ENCODE data around the gene DMD. TPM values are rescaled to one million over a fixed set of nuclear protein-coding genes. Genes with fewer than 3 reads are reported as not detected.

DMD gene
- total RNA-seq, 1 donor from 2014 or later = 23.9 TPM

- no peak for DNase-seq (ENCODE audit: low spot score, unreplicated experiment)
- no peaks in the 10 kb centered on the region for H3K27me3 Mint-ChIP-seq
- no peak overlapping the region for H3K4me3 Mint-ChIP-seq (ENCODE audit: low read depth)
- TF ChIP-seq CTCF (IDR thresholded peaks at IDR 0.05; ENCODE audit: unreplicated experiment) = no peak
- peaks cover 3% of the 10 kb centered on the region for H3K36me3 Mint-ChIP-seq (ENCODE audit: insufficient read depth)
- peaks cover 29% of the 10 kb centered on the region for H3K9me3 Mint-ChIP-seq (ENCODE audit: low read depth)
- peaks cover 18% of the 10 kb centered on the region for H3K4me1 Mint-ChIP-seq (ENCODE audit: low read depth)
- peak overlapping the region; percentile 16 for H3K27ac Mint-ChIP-seq
These were observed 1687.3 kb downstream of the DMD start for GRCh38 chrX:31523884-31524536.

- DNase-seq (ENCODE audit: low spot score, unreplicated experiment) = no peak
- H3K4me3 Mint-ChIP-seq (ENCODE audit: low read depth) = no peak overlapping the region
- H3K4me1 Mint-ChIP-seq (ENCODE audit: low read depth) = peaks cover 17% of the 10 kb centered on the region
- peaks cover 29% of the 10 kb centered on the region for H3K9me3 Mint-ChIP-seq (ENCODE audit: low read depth)
- peaks cover 3% of the 10 kb centered on the region for H3K36me3 Mint-ChIP-seq (ENCODE audit: insufficient read depth)
- no peaks in the 10 kb centered on the region for H3K27me3 Mint-ChIP-seq
- no peak overlapping the region for H3K27ac Mint-ChIP-seq
- no peak for TF ChIP-seq CTCF (IDR thresholded peaks at IDR 0.05; ENCODE audit: unreplicated experiment)
These were observed 1688.6 kb downstream of the DMD start for GRCh38 chrX:31522760-31523159.

- H3K9me3 Mint-ChIP-seq (ENCODE audit: low read depth) = peaks cover 34% of the 10 kb centered on the region
- peaks cover 3% of the 10 kb centered on the region for H3K36me3 Mint-ChIP-seq (ENCODE audit: insufficient read depth)
- H3K4me3 Mint-ChIP-seq (ENCODE audit: low read depth) = no peak overlapping the region
These were observed 1689.4 kb downstream of the DMD start for GRCh38 chrX:31521941-31522340.

GRCh38 chrX:31516527-31516926 is 1694.8 kb downstream of the DMD start:
- Mint-ChIP-seq H3K9me3 (ENCODE audit: low read depth) (peaks cover 33% of the 10 kb centered on the region), H3K27ac (no peak overlapping the region), H3K4me1 (ENCODE audit: low read depth) (no peaks in the 10 kb centered on the region), H3K36me3 (ENCODE audit: insufficient read depth) (peaks cover 3% of the 10 kb centered on the region), H3K27me3 (no peaks in the 10 kb centered on the region), H3K4me3 (ENCODE audit: low read depth) (no peak overlapping the region)
- no peak for TF ChIP-seq CTCF (IDR thresholded peaks at IDR 0.05; ENCODE audit: unreplicated experiment)
- DNase-seq (ENCODE audit: low spot score, unreplicated experiment) = no peak

More at GRCh38 chrX:31521941-31522340, 1689.4 kb downstream of the DMD start:
- no peak for DNase-seq (ENCODE audit: low spot score, unreplicated experiment)
- H3K4me1 Mint-ChIP-seq (ENCODE audit: low read depth) = peaks cover 14% of the 10 kb centered on the region
- no peak overlapping the region for H3K27ac Mint-ChIP-seq
- TF ChIP-seq CTCF (IDR thresholded peaks at IDR 0.05; ENCODE audit: unreplicated experiment) = no peak
- H3K27me3 Mint-ChIP-seq = no peaks in the 10 kb centered on the region

- Mint-ChIP-seq H3K4me1 (ENCODE audit: low read depth) (peaks cover 13% of the 10 kb centered on the region), H3K27ac (peak overlapping the region; percentile 92), H3K36me3 (ENCODE audit: insufficient read depth) (no peaks in the 10 kb centered on the region), H3K27me3 (no peaks in the 10 kb centered on the region), H3K9me3 (ENCODE audit: low read depth) (peaks cover 14% of the 10 kb centered on the region), H3K4me3 (ENCODE audit: low read depth) (no peak overlapping the region)
- no peak for DNase-seq (ENCODE audit: low spot score, unreplicated experiment)
- TF ChIP-seq CTCF (IDR thresholded peaks at IDR 0.05; ENCODE audit: unreplicated experiment) = no peak
These were observed 1703.0 kb downstream of the DMD start for GRCh38 chrX:31508338-31508737.
